HepG2 (cell line): ENCODE measurements around the gene ZFHX3. TPM values are rescaled to one million over a fixed set of nuclear protein-coding genes. Genes with fewer than 3 reads are reported as not detected.

Experiments used
- ATAC-seq: fragments of 200-7000 bp; cut with Tn5 transposase; 3 replicates; pipeline ENCODE4 v1.9.1; 2020; ENCODE audit warnings: mild to moderate bottlenecking, moderate library complexity
- BruUV-seq: library from RNA; stranded (reverse); fragments of 400-500 nt; replicated peaks from 2 replicates; lab custom pipeline; 2021; lab: Mats Ljungman, UMichigan
- CTCF ChIA-PET: fragments of 300-600 bp; formaldehyde crosslinking; extraction: SDS; loops from one replicate; lab custom pipeline; 2021; ENCODE audit warnings: low total read pairs, inconsistent platforms, low intra/inter-chr PET ratio; lab: Yijun Ruan, JAX
- POLR2A ChIA-PET: fragments of 350-600 bp; sonication (Branson Sonifier 250); formaldehyde crosslinking; loops from one replicate; lab custom pipeline; 2020; ENCODE audit warnings: antibody characterized with exemption, inconsistent platforms; lab: Yijun Ruan, JAX
- DNase-seq: peaks from one replicate; pipeline ENCODE4 v3.0.0-alpha.2; 2015; ENCODE audit warnings: low spot score
- FAIRE-seq: peaks from 3 replicates; lab custom pipeline; 2011; peaks lifted over from hg19 to GRCh38; lab: Jason Lieb, UNC
- H2AFZ ChIP-seq: one replicate; pipeline ENCODE4 v1.6.1; 2011; ENCODE audit warnings: low read length, inconsistent platforms
- H3K27ac ChIP-seq: fragments of 300-600 bp; 3 replicates; pipeline ENCODE4 v1.8.0; 2011; ENCODE audit warnings: mixed run types, mild to moderate bottlenecking, mixed read lengths, low read length, inconsistent platforms; ENCODE audit not compliant: insufficient read depth; ENCODE audit errors: extremely low read length
- H3K27me3 ChIP-seq, 2 experiments: fragments of 200-600 bp in 1 of 2; 2 replicates in 1 of 2; 3 replicates in 1 of 2; pipeline versions ENCODE4 v1.6.0 to v1.8.0; 2011; ENCODE audit warnings: low read length in 2 of 2, mild to moderate bottlenecking in 2 of 2, moderate library complexity in 2 of 2, inconsistent platforms in 1 of 2; ENCODE audit not compliant: insufficient read depth in 2 of 2, control insufficient read depth in 1 of 2
- H3K36me3 ChIP-seq, 2 experiments: fragments of 200-600 bp in 1 of 2; replicated peaks in 1 of 2; 2 replicates in 1 of 2; 3 replicates in 1 of 2; pipeline versions ENCODE4 v1.5.1 to v1.8.0; 2011; ENCODE audit warnings: low read length in 2 of 2, inconsistent platforms in 1 of 2; ENCODE audit not compliant: insufficient read depth in 2 of 2, control insufficient read depth in 1 of 2
- H3K4me1 ChIP-seq: 2 replicates; pipeline ENCODE4 v1.5.1; 2012; ENCODE audit warnings: low read length, inconsistent platforms; ENCODE audit not compliant: insufficient read depth
- H3K4me2 ChIP-seq: 2 replicates; pipeline ENCODE4 v1.6.0; 2011; ENCODE audit warnings: low read depth, low read length, inconsistent platforms
- H3K4me3 ChIP-seq, 3 experiments: fragments of 200-600 bp in 1 of 3; sonication (generic), shearing (Covaris generic) in 1 of 3; replicated peaks in 1 of 3; 2 replicates each; pipeline ENCODE4 v1.5.1; 2011 to 2016; ENCODE audit warnings: low read length in 3 of 3, inconsistent platforms in 2 of 3, low read depth in 2 of 3, mild to moderate bottlenecking in 2 of 3, control low read depth in 1 of 3, mixed read lengths in 1 of 3; ENCODE audit not compliant: insufficient read depth in 1 of 3
- H3K79me2 ChIP-seq: one replicate; pipeline ENCODE4 v1.6.1; 2011; ENCODE audit warnings: low read length, inconsistent platforms; ENCODE audit not compliant: insufficient read depth
- H3K9ac ChIP-seq: 2 replicates; pipeline ENCODE4 v1.6.0; 2011; ENCODE audit warnings: mild to moderate bottlenecking, low read depth, low read length, inconsistent platforms; ENCODE audit not compliant: insufficient read depth
- H3K9me3 ChIP-seq: 2 replicates; pipeline ENCODE4 v1.5.1; 2012; ENCODE audit warnings: mild to moderate bottlenecking, low read length
- H4K20me1 ChIP-seq: 2 replicates; pipeline ENCODE4 v1.6.0; 2011; ENCODE audit warnings: inconsistent platforms, mild to moderate bottlenecking, low read length, moderate library complexity; ENCODE audit not compliant: insufficient read depth
- ASH2L ChIP-seq: fragments of 300-600, 200-600 bp; sonication (generic); IDR thresholded peaks from 2 replicates; pipeline ENCODE4 v1.7.0; 2017; ENCODE audit warnings: low read depth, mild to moderate bottlenecking, moderate library complexity, mixed read lengths, low read length; ENCODE audit not compliant: insufficient read length
- ATM ChIP-seq: fragments of 450-650 bp; IDR thresholded peaks from 2 replicates; pipeline ENCODE4 v1.7.1; 2017; ENCODE audit warnings: mild to moderate bottlenecking, borderline replicate concordance
- HOXA9 ChIP-seq: sonication (generic); formaldehyde crosslinking; IDR thresholded peaks from 2 replicates; pipeline ENCODE4 v1.8.1; 2022; ENCODE audit warnings: missing genetic modification reagents, mild to moderate bottlenecking, moderate library complexity, borderline replicate concordance
- TARDBP ChIP-seq: sonication (generic); formaldehyde crosslinking; IDR thresholded peaks from 2 replicates; pipeline ENCODE4 v1.8.0; 2022; ENCODE audit warnings: mild to moderate bottlenecking, missing genetic modification reagents
- WGBS: methylation state at CpG from one replicate; pipeline ENCODE4 v1.1.6; 2017; ENCODE audit warnings: low lambda C conversion rate; 5-methylcytosine and 5-hydroxymethylcytosine counted together
- in situ Hi-C: cut with HindIII; loops from 2 replicates; pipeline ENCODE4 v1.10.0; 2017; ENCODE audit warnings: low pct_unique_long_range_greater_than_20kb; ENCODE audit not compliant: extremely low pct_ligation_motif_present
- intact Hi-C: fragments of 100-400 bp; cut with micrococcal nuclease; formaldehyde crosslinking; loops from one replicate; pipeline ENCODE4 v1.10.0; 2022; ENCODE audit not compliant: unreplicated experiment
- polyA plus RNA-seq, 8 experiments: library from polyadenylated mRNA; depleted of rRNA in 3 of 8; stranded (reverse) in 7 of 8; unstranded in 1 of 8; fragments of >200 nt; fragmentation: Illumina TruSeq in 4 of 8; extraction: Trizol in 4 of 8; gene quantifications; 2 replicates each; pipeline versions ENCODE4 v1.2.1 to v1.2.3, GENCODE V29; 2011 to 2016; ENCODE audit warnings: low read depth in 4 of 8, missing spikeins in 1 of 8, mixed read lengths in 1 of 8; ENCODE audit not compliant: insufficient read depth in 1 of 8
- total RNA-seq, 5 experiments: library from RNA; depleted of rRNA; stranded (reverse); fragments of >200 nt; fragmentation: Illumina TruSeq; extraction: Trizol; gene quantifications; 2 replicates each; pipeline ENCODE4 v1.2.3, GENCODE V29; 2016; ENCODE audit warnings: low read depth in 1 of 5
- TF ChIP-seq, protein P1 (sequence below): sonication (generic); formaldehyde crosslinking; conservative IDR thresholded peaks from 2 replicates; pipeline ENCODE4 v1.4.0; 2020; ENCODE audit warnings: missing genetic modification reagents
- TF ChIP-seq, protein P2 (sequence below): sonication (generic); formaldehyde crosslinking; IDR thresholded peaks from 2 replicates; pipeline ENCODE4 v1.4.0; 2020; ENCODE audit warnings: mild to moderate bottlenecking, missing genetic modification reagents
- TF ChIP-seq, protein P3 (sequence below): sonication (generic); formaldehyde crosslinking; IDR thresholded peaks from 2 replicates; pipeline ENCODE4 v1.4.0; 2020; ENCODE audit warnings: low read depth, mild to moderate bottlenecking, missing genetic modification reagents

Gene ZFHX3
- total and polyA plus RNA-seq, 2 of the 13 experiments (the other 11 are each of a cell fraction or from before 2014, with no cell fraction given), result 5.0 to 6.0 TPM

DNA sequence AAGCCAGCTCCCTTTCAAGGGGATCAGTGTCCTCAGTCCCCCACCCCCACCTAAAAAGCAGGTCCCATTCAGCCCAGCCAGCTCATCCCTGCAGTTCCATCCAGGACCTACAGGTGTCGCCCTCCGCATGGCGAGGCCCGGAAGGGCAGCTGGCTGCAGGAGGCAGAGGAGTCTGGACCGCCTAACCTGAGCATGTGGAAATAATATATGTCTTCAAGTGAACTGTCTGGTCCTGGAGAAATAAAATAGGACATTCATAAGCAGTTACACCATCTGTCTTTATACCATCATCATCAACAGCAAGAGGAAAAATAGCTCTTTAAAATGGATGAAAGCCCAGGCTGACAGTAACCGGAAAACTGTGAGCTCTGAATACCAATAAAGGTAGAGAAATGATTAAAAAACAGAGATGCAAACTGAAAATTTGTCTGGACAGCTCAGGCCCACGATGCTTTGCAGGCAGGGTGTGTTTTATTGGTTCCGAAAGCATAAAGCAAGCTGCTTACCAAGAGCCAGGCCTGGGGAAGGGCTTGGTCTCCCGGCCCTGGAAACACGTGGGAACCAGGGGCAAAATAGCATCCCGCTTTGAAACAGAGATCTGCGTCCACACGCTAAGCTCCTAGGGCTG is 215.2 kb downstream of the ZFHX3 start (continued):
- TF ChIP-seq, protein P1, sequence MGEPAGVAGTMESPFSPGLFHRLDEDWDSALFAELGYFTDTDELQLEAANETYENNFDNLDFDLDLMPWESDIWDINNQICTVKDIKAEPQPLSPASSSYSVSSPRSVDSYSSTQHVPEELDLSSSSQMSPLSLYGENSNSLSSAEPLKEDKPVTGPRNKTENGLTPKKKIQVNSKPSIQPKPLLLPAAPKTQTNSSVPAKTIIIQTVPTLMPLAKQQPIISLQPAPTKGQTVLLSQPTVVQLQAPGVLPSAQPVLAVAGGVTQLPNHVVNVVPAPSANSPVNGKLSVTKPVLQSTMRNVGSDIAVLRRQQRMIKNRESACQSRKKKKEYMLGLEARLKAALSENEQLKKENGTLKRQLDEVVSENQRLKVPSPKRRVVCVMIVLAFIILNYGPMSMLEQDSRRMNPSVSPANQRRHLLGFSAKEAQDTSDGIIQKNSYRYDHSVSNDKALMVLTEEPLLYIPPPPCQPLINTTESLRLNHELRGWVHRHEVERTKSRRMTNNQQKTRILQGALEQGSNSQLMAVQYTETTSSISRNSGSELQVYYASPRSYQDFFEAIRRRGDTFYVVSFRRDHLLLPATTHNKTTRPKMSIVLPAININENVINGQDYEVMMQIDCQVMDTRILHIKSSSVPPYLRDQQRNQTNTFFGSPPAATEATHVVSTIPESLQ (CRISPR knock-in tag), result no peak
- TF ChIP-seq ASH2L (no peak), TARDBP (CRISPR knock-in tag) (peak; percentile 29; the same call in 1 of the 2 replicates)
- TF ChIP-seq, protein P2, sequence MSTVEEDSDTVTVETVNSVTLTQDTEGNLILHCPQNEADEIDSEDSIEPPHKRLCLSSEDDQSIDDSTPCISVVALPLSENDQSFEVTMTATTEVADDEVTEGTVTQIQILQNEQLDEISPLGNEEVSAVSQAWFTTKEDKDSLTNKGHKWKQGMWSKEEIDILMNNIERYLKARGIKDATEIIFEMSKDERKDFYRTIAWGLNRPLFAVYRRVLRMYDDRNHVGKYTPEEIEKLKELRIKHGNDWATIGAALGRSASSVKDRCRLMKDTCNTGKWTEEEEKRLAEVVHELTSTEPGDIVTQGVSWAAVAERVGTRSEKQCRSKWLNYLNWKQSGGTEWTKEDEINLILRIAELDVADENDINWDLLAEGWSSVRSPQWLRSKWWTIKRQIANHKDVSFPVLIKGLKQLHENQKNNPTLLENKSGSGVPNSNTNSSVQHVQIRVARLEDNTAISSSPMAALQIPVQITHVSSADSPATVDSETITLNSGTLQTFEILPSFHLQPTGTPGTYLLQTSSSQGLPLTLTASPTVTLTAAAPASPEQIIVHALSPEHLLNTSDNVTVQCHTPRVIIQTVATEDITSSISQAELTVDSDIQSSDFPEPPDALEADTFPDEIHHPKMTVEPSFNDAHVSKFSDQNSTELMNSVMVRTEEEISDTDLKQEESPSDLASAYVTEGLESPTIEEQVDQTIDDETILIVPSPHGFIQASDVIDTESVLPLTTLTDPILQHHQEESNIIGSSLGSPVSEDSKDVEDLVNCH (CRISPR knock-in tag), result no peak
- TF ChIP-seq, all 625 proteins: peak for 71

DNA sequence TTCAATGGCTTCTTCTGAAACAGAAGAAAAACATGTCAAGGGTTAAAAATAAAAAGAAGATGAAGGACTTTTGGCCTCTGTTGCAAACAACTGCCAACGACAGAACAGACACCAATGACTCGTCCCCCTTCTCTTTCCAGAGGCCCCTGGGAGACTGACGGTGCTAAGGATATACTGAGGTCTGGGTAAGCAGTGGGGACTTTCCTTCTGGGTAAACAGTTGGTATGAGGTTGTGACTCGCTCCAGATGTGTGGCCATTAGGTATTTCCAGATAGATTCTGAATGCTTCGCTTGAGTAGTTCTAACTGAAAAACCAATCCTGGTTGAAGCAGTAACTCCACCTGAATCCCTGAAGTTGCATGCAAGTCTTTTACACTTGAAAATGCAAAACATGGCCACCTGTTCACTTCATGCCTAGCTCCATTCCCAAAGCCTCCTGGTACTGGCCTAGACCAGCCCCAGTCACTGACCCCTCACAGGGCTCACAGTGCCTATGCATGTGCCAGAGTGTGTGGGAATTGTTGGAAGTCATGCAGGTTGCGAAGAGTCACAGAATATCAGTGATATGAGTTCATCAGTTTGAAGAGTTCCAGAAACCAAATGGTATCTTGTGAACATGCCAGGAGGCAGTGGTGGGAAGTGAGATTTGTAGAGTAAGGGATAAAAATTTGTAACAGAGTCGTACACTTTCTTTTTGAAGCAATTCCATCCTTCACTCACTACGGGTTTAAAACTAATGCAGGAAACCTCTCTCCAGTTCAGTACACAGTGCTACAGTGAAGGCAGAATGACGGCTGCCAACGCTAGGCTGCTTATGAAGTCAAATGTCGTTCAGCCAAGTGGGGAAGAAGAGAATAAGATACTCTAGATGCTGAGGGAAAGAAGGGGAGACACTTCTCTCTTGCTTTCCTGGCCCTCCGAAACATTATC is 217.8 kb downstream of the ZFHX3 start:
- Histone ChIP-seq H3K36me3 (peaks cover 29 to 49% of the 10 kb centered on the region in 2 experiments), H3K4me3 (no peak overlapping the region), H3K79me2 (no peaks in the 10 kb centered on the region), H3K27me3 (no peaks in the 10 kb centered on the region), H3K9ac (no peak overlapping the region), H3K4me2 (no peak overlapping the region), H4K20me1 (peaks cover 16% of the 10 kb centered on the region; the same call in 1 of the 2 replicates), H3K9me3 (no peaks in the 10 kb centered on the region), H3K27ac (no peak overlapping the region), H2AFZ (no peak overlapping the region), H3K4me1 (no peaks in the 10 kb centered on the region)
- DNase-seq (no peak), ATAC-seq (no peak), FAIRE-seq (no peak)
- BruUV-seq, result no TSS peak
- WGBS, result 91% methylated on average over 12 of the region's 12 CpGs
- CTCF ChIA-PET, result no interaction called here
- in situ Hi-C loops, result loop anchor here (10.0 to 25.0 kb wide), 2 partner anchors 318 to 365 kb away; no protein-coding TSS in a partner anchor
- POLR2A ChIA-PET, result no interaction called here
- TF ChIP-seq, protein P3, sequence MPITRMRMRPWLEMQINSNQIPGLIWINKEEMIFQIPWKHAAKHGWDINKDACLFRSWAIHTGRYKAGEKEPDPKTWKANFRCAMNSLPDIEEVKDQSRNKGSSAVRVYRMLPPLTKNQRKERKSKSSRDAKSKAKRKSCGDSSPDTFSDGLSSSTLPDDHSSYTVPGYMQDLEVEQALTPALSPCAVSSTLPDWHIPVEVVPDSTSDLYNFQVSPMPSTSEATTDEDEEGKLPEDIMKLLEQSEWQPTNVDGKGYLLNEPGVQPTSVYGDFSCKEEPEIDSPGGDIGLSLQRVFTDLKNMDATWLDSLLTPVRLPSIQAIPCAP (CRISPR knock-in tag), result no peak
- TF ChIP-seq ATM (no peak), HOXA9 (CRISPR knock-in tag) (no peak)
- intact Hi-C loops, result loop anchor here (10.0 kb wide), 1 partner anchor 215 kb away; the partner anchor contains the start of gene ZFHX3
